ENCODE results near the gene PTOV1.

PTOV1 gene

DNA sequence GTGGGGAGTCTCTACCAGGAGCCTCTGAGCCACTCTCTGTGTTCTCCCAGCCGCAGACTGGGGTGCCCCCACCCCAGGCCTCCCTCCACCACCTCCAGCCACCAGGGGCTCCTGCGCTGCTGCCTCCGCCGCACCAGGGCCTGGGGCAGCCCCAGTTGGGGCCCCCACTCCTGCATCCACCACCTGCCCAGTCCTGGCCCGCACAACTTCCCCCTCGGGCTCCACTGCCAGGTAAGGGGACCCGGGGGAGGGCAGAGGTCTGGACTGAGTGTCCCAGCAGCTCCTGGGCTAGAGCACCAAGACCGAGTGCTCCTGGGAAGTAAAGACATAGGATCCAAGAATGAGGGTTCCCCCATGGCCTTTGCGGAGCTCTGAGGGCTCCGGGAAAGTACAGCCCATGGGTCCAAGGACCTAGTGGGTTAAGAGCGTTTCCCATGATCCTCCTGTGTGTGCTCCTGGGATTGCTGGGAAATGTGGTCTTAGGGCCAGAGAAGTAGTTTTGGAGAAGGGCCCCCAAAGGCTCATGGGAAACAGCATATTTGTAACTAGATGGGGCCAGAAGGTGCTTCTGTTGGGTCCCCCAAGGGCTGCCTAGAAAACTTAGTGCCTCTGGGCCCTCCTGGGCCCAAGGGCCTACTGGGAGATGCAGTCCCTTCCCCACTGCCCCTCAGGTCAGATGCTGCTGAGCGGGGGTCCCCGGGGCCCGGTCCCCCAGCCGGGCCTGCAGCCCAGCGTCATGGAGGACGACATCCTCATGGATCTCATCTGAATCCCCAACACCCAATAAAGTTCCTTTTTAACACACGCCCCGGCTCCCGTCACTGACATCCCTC is 14.6 kb upstream of the PTOV1 start:
- no peak for TF ChIP-seq TEAD4 (IDR thresholded peaks at IDR 0.05)
- TF ChIP-seq, protein P1, sequence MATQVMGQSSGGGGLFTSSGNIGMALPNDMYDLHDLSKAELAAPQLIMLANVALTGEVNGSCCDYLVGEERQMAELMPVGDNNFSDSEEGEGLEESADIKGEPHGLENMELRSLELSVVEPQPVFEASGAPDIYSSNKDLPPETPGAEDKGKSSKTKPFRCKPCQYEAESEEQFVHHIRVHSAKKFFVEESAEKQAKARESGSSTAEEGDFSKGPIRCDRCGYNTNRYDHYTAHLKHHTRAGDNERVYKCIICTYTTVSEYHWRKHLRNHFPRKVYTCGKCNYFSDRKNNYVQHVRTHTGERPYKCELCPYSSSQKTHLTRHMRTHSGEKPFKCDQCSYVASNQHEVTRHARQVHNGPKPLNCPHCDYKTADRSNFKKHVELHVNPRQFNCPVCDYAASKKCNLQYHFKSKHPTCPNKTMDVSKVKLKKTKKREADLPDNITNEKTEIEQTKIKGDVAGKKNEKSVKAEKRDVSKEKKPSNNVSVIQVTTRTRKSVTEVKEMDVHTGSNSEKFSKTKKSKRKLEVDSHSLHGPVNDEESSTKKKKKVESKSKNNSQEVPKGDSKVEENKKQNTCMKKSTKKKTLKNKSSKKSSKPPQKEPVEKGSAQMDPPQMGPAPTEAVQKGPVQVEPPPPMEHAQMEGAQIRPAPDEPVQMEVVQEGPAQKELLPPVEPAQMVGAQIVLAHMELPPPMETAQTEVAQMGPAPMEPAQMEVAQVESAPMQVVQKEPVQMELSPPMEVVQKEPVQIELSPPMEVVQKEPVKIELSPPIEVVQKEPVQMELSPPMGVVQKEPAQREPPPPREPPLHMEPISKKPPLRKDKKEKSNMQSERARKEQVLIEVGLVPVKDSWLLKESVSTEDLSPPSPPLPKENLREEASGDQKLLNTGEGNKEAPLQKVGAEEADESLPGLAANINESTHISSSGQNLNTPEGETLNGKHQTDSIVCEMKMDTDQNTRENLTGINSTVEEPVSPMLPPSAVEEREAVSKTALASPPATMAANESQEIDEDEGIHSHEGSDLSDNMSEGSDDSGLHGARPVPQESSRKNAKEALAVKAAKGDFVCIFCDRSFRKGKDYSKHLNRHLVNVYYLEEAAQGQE (IDR thresholded peaks at IDR 0.05; ENCODE audit: low read depth) = no peak
- no peak for TF ChIP-seq FOXM1 (IDR thresholded peaks at IDR 0.05; ENCODE audit: borderline replicate concordance, low read depth)
- TF ChIP-seq EP300 (IDR thresholded peaks at IDR 0.05; ENCODE audit: borderline replicate concordance) = no peak
- TF ChIP-seq RAD21 (IDR thresholded peaks at IDR 0.05; ENCODE audit: low read depth) = no peak

DNA sequence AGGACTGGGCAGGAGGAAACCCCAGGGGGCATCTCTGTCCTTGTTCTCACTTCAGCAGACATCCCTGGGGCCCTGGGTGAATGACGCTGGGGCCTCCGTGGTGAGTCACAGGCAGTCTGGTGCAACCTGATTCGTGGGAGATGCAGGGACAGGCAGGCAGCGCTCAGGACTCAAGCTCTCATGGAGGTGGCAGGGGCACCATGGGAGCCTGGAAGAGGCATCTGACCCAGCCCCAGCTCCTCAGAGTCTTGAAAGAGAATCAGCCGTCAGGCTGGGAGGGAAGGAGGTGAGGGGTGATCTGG is 14.0 kb upstream of the PTOV1 start:
- TF ChIP-seq TEAD4 (IDR thresholded peaks at IDR 0.05) (no peak), FOXM1 (IDR thresholded peaks at IDR 0.05; ENCODE audit: borderline replicate concordance, low read depth) (no peak), EGR1 (IDR thresholded peaks at IDR 0.05) (no peak), TCF12 (IDR thresholded peaks at IDR 0.05; ENCODE audit: low read depth) (no peak), NFIC (IDR thresholded peaks at IDR 0.05) (no peak), CEBPB (IDR thresholded peaks at IDR 0.05) (no peak), ZBTB7A (IDR thresholded peaks at IDR 0.05; ENCODE audit: low read depth) (no peak), TAF1 (IDR thresholded peaks at IDR 0.05; ENCODE audit: low read depth) (no peak), EP300 (IDR thresholded peaks at IDR 0.05; ENCODE audit: borderline replicate concordance) (no peak), YY1 (IDR thresholded peaks at IDR 0.05; ENCODE audit: low read depth) (no peak), CREB1 (IDR thresholded peaks at IDR 0.05; ENCODE audit: low read depth) (no peak), RAD21 (IDR thresholded peaks at IDR 0.05; ENCODE audit: low read depth) (no peak)
- TF ChIP-seq, protein P2, sequence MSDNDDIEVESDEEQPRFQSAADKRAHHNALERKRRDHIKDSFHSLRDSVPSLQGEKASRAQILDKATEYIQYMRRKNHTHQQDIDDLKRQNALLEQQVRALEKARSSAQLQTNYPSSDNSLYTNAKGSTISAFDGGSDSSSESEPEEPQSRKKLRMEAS (IDR thresholded peaks at IDR 0.05) = no peak
- TF ChIP-seq, protein P3, sequence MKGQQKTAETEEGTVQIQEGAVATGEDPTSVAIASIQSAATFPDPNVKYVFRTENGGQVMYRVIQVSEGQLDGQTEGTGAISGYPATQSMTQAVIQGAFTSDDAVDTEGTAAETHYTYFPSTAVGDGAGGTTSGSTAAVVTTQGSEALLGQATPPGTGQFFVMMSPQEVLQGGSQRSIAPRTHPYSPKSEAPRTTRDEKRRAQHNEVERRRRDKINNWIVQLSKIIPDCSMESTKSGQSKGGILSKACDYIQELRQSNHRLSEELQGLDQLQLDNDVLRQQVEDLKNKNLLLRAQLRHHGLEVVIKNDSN (IDR thresholded peaks at IDR 0.05) = no peak
- TF ChIP-seq, protein P1 (IDR thresholded peaks at IDR 0.05; ENCODE audit: low read depth) = no peak

DNA sequence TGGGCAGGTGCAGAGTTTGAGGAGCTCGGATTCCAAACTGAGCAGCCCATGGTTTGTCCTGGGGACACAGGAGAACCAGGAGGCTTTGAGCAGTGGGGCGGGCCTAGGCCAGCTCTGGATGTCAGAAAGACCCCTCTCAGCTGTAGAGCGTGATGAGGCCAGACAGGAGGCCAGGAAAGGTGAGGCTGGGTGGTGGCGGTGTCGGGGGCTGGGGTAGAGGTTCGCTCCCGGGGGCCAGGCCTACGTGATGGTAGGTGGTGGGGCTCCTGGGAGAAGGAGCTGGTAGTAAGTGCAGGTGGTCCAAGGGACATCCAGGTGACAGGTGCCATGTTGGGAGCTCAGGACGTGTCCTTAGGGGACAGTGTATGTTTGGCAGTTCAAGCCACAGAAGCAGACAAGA is 13.5 kb upstream of the PTOV1 start:
- TF ChIP-seq YY1 (IDR thresholded peaks at IDR 0.05; ENCODE audit: low read depth) = no peak
- no peak for TF ChIP-seq CREB1 (IDR thresholded peaks at IDR 0.05; ENCODE audit: low read depth)
- TF ChIP-seq CEBPB (IDR thresholded peaks at IDR 0.05) = no peak
- TF ChIP-seq, protein P2 (IDR thresholded peaks at IDR 0.05) = no peak
- no peak for TF ChIP-seq FOXM1 (IDR thresholded peaks at IDR 0.05; ENCODE audit: borderline replicate concordance, low read depth)

DNA sequence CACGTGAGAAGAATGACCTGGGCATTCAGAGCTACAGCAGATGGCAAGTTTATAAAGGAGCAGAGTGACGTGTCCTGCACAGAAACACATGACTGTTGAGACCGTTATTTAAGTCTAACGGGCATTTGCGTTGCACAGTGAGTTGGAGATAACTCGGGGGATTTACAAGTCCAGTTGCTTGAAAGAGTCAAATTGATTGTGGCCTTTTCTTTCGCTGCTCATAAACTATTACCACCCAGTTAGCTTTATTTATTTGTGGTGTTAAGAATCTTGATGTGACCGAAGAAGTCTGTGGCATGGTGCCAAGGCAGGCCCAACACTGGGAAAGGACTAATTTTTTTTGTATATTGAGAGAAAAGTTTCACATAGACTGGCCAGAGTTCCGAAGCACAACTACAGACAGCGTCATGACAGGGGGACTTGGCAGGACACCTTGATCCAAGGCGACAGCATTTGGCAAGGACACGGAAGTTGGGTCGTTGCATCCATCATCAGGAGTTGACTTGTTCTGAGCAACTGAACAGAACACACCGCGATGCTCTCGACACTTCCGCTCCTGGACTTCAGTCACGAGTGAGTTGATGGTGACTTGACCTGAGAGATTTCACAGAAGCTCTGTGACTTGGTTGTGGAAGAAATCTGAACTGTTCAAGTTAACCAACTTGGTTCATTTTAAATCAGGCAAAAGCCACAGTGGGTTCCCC is 11.9 kb upstream of the PTOV1 start:
- no peak for TF ChIP-seq TEAD4 (IDR thresholded peaks at IDR 0.05)
- TF ChIP-seq FOXM1 (IDR thresholded peaks at IDR 0.05; ENCODE audit: borderline replicate concordance, low read depth) = no peak
- no peak for TF ChIP-seq RAD21 (IDR thresholded peaks at IDR 0.05; ENCODE audit: low read depth)
- no peak for TF ChIP-seq TCF12 (IDR thresholded peaks at IDR 0.05; ENCODE audit: low read depth)
- TF ChIP-seq, protein P2 (IDR thresholded peaks at IDR 0.05) = no peak
- TF ChIP-seq, protein P1 (IDR thresholded peaks at IDR 0.05; ENCODE audit: low read depth) = no peak
- TF ChIP-seq EP300 (IDR thresholded peaks at IDR 0.05; ENCODE audit: borderline replicate concordance) = no peak
- TF ChIP-seq CEBPB (IDR thresholded peaks at IDR 0.05) = no peak
- TF ChIP-seq, protein P3 (IDR thresholded peaks at IDR 0.05) = no peak
- TF ChIP-seq CREB1 (IDR thresholded peaks at IDR 0.05; ENCODE audit: low read depth) = no peak
- TF ChIP-seq YY1 (IDR thresholded peaks at IDR 0.05; ENCODE audit: low read depth) = no peak
- TF ChIP-seq EGR1 (IDR thresholded peaks at IDR 0.05) = no peak
- no peak for TF ChIP-seq TAF1 (IDR thresholded peaks at IDR 0.05; ENCODE audit: low read depth)
- TF ChIP-seq ZBTB7A (IDR thresholded peaks at IDR 0.05; ENCODE audit: low read depth) = no peak
- no peak for TF ChIP-seq NFIC (IDR thresholded peaks at IDR 0.05)
